Liver (tissue), 3 donors: Measurements from ENCODE around the gene CNRIP1.

Experiments
- ATF3 ChIP-seq: IDR thresholded peaks from 2 replicates; pipeline ENCODE4 v1.6.1; 2016; ENCODE audit warnings: antibody characterized with exemption
- CTCF ChIP-seq: fragments of 150-350 bp; IDR thresholded peaks from 2 replicates; pipeline ENCODE4 v1.5.1; 2017; ENCODE audit warnings: improper control_type of control experiment, low read depth, low read length; ENCODE audit not compliant: missing input control
- GABPA ChIP-seq, 2 donors: IDR thresholded peaks in 1 of 2; conservative IDR thresholded peaks in 1 of 2; 2 replicates each; pipeline ENCODE4 v1.6.1; 2016; ENCODE audit warnings: antibody characterized with exemption in 2 of 2, mild to moderate bottlenecking in 1 of 2, moderate library complexity in 1 of 2
- HNF4G ChIP-seq: IDR thresholded peaks from 2 replicates; pipeline ENCODE4 v1.6.1; 2016; ENCODE audit warnings: antibody characterized with exemption
- JUND ChIP-seq, 2 donors: IDR thresholded peaks; 2 replicates each; pipeline ENCODE4 v1.6.1; 2016; ENCODE audit warnings: antibody characterized with exemption in 2 of 2
- MAX ChIP-seq: IDR thresholded peaks from 2 replicates; pipeline ENCODE4 v1.6.1; 2016; ENCODE audit warnings: antibody characterized with exemption
- REST ChIP-seq: IDR thresholded peaks from 2 replicates; pipeline ENCODE4 v1.6.1; 2016; ENCODE audit warnings: antibody characterized with exemption, mild to moderate bottlenecking
- RXRA ChIP-seq, 2 donors: IDR thresholded peaks; 2 replicates each; pipeline ENCODE4 v1.6.1; 2017 to 2018; ENCODE audit warnings: antibody characterized with exemption in 2 of 2, mild to moderate bottlenecking in 1 of 2
- SP1 ChIP-seq: IDR thresholded peaks from 2 replicates; pipeline ENCODE4 v1.6.1; 2018; ENCODE audit warnings: antibody characterized with exemption, mild to moderate bottlenecking
- donor health status: healthy.
- donor health status: healthy.

GRCh38 chr2:68325056-68325455 lies 5.3 kb upstream of the CNRIP1 start:
- TF ChIP-seq JUND (IDR thresholded peaks at IDR 0.05) (no peak), CTCF (no peak), REST (no peak), SP1 (no peak), RXRA (IDR thresholded peaks at IDR 0.05) (no peak), GABPA (IDR thresholded peaks at IDR 0.05 in 1 of 2, conservative IDR thresholded peaks at IDR 0.05 in 1 of 2) (no peak), MAX (no peak), HNF4G (no peak), ATF3 (no peak)
